Activated CD4-positive, alpha-beta T cell treated with anti-CD3 and anti-CD28 coated beads, Interleukin-10, Interleukin-2, amounts not matched to agents 100 ng/mL and 50 ng/mL, durations not matched to agents 16 hours and 8 hours (primary cell): ENCODE results near the gene KBTBD6.
A peak's percentile ranks its signal among the peaks of the same experiment; 100 is the strongest.
"Not testable (repeated sequence)": the region's sequence is repeated elsewhere in the genome, so short reads cannot be mapped to it uniquely, and the experiment has no call there.

Experiments used
- DNase-seq: peaks from one replicate; pipeline ENCODE4 v3.0.0-alpha.2; 2020

KBTBD6 gene

GRCh38 chr13:41133951-41134350 lies 1.3 kb upstream of the KBTBD6 start:
- DNase-seq: no peak

- DNase-seq: not testable (repeated sequence)
These were observed 716 bp downstream of the KBTBD6 start for GRCh38 chr13:41131660-41132511.

GRCh38 chr13:41131189-41131588 lies 1.4 kb downstream of the KBTBD6 start:
- not testable (repeated sequence) for DNase-seq

- peak; percentile 34 for DNase-seq
These were observed 2.2 kb downstream of the KBTBD6 start for GRCh38 chr13:41130356-41130755.

GRCh38 chr13:41127701-41128100 lies 4.9 kb downstream of the KBTBD6 start:
- no peak for DNase-seq

GRCh38 chr13:41122838-41123237 lies 9.8 kb downstream of the KBTBD6 start:
- no peak for DNase-seq

GRCh38 chr13:41117869-41118268 lies 14.7 kb downstream of the KBTBD6 start:
- no peak for DNase-seq

- DNase-seq: no peak
These were observed 21.1 kb downstream of the KBTBD6 start for GRCh38 chr13:41111454-41111853.

- no peak for DNase-seq
These were observed 25.0 kb downstream of the KBTBD6 start for GRCh38 chr13:41107584-41108014.

- DNase-seq: no peak
These were observed 25.5 kb downstream of the KBTBD6 start for GRCh38 chr13:41107104-41107571.

GRCh38 chr13:41099986-41100385 lies 32.6 kb downstream of the KBTBD6 start:
- no peak for DNase-seq

GRCh38 chr13:41098761-41099160 lies 33.8 kb downstream of the KBTBD6 start:
- no peak for DNase-seq

- DNase-seq: not testable (repeated sequence)
These were observed 36.9 kb downstream of the KBTBD6 start for GRCh38 chr13:41095681-41096080.

GRCh38 chr13:41085961-41086585 lies 46.5 kb downstream of the KBTBD6 start:
- DNase-seq: no peak

- DNase-seq: no peak
These were observed 52.9 kb downstream of the KBTBD6 start for GRCh38 chr13:41079725-41080124.
